GM12891 (cell line): Measurements from ENCODE around the gene ASMTL.

Experiments
- PAX5 ChIP-seq: IDR thresholded peaks from 2 replicates; pipeline ENCODE4 v1.6.1; 2011; ENCODE audit warnings: low read length, moderate library complexity, mild to moderate bottlenecking; ENCODE audit not compliant: insufficient read depth, severe bottlenecking
- POLR2A ChIP-seq: IDR thresholded peaks from 2 replicates; pipeline ENCODE4 v1.6.1; 2011; ENCODE audit warnings: low read depth, low read length, control low read depth
- POLR2AphosphoS5 ChIP-seq: IDR thresholded peaks from 2 replicates; pipeline ENCODE4 v1.6.1; 2011; ENCODE audit warnings: low read depth, low read length, control low read depth
- POU2F2 ChIP-seq: IDR thresholded peaks from 2 replicates; pipeline ENCODE4 v1.6.1; 2011; ENCODE audit warnings: low read depth, mild to moderate bottlenecking, control low read depth, low read length, moderate library complexity
- SPI1 ChIP-seq: IDR thresholded peaks from 2 replicates; pipeline ENCODE4 v1.6.1; 2011; ENCODE audit warnings: low read depth, low read length, control low read depth
- TAF1 ChIP-seq: IDR thresholded peaks from 2 replicates; pipeline ENCODE4 v1.6.1; 2011; ENCODE audit warnings: low read depth, low read length, control low read depth

- TF ChIP-seq POLR2A: no peak
- TF ChIP-seq TAF1: no peak
- no peak for TF ChIP-seq POU2F2
- TF ChIP-seq POLR2AphosphoS5: no peak; the same call in 1 of the 2 replicates
- TF ChIP-seq PAX5: no peak
- no peak for TF ChIP-seq SPI1
Measured at GRCh38 chrX:1487401-1487800, 34.7 kb upstream of the ASMTL start.
